Left ventricle myocardium inferior (tissue), 1 donor: ENCODE measurements around the gene ACER2. TPM values are rescaled to one million over a fixed set of nuclear protein-coding genes. Genes with fewer than 3 reads are reported as not detected.
A peak's percentile ranks its signal among the peaks of the same experiment; 100 is the strongest.

Source experiments
- DNase-seq: peaks from one replicate; pipeline ENCODE4 v3.0.0-alpha.2; 2020
- H3K27ac ChIP-seq: fragments of 200-600 bp; replicated peaks from 2 replicates; pipeline ENCODE4 v1.8.0; 2021
- H3K27me3 ChIP-seq: fragments of 200-600 bp; 2 replicates; pipeline ENCODE4 v1.8.0; 2021; ENCODE audit warnings: low read depth
- H3K36me3 ChIP-seq: fragments of 200-600 bp; 2 replicates; pipeline ENCODE4 v1.8.0; 2021
- H3K4me1 ChIP-seq: fragments of 200-600 bp; 2 replicates; pipeline ENCODE4 v1.8.0; 2021
- H3K4me3 ChIP-seq: fragments of 200-600 bp; 2 replicates; pipeline ENCODE4 v1.8.0; 2021; ENCODE audit warnings: mild to moderate bottlenecking, moderate library complexity
- H3K9me3 ChIP-seq: fragments of 200-600 bp; replicated peaks from 2 replicates; pipeline ENCODE4 v1.8.0; 2021
- CTCF ChIP-seq: fragments of 200-600 bp; IDR thresholded peaks from 2 replicates; pipeline ENCODE4 v1.8.0; 2021; ENCODE audit warnings: antibody characterized with exemption, mild to moderate bottlenecking, borderline replicate concordance
- intact Hi-C: fragments of 100-400 bp; cut with micrococcal nuclease; formaldehyde crosslinking; loops from one replicate; pipeline ENCODE4 v1.11.0; 2022
- total RNA-seq: library from RNA; stranded (reverse); fragmentation: NEBNext Ultra II Directional; extraction: Animal tissue kit (Norgen Biotek cat#: 25700); gene quantifications from one replicate; pipeline ENCODE4 v1.2.1, GENCODE V29; 2021
- donor health status: DM: no; HTN: yes; CAD: no; lungs with severe emphysema.

ACER2 gene
- total RNA-seq, 1 donor from 2014 or later = 3.8 TPM

DNA sequence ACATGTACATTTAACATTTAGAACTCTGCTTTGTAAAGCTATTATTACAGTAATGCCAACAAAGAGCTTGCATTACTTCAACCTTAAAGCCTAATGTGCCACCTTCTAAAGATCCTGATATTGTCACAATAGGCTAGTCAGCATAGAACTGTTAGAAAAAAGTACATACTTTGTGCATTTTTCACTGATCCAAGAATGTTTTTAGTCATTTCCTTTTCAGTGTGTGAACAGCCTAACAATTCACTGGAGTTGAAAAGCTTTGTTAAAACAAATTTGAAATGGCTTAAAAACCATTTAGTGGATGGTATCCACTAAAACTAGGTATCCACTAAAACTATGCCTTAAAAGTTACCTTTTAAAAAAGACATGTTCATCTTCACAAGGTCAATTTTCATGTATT is 33.3 kb upstream of the ACER2 start:
- intact Hi-C loops = loop anchor here (10.0 kb wide), 1 partner anchor 79 kb away; no protein-coding TSS in a partner anchor
- Histone ChIP-seq H3K36me3 (peaks cover 81% of the 10 kb centered on the region), H3K4me3 (no peak overlapping the region), H3K27ac (no peak overlapping the region), H3K27me3 (no peaks in the 10 kb centered on the region), H3K4me1 (peaks cover 35% of the 10 kb centered on the region), H3K9me3 (no peaks in the 10 kb centered on the region)
- no peak for DNase-seq
- TF ChIP-seq CTCF = no peak

DNA sequence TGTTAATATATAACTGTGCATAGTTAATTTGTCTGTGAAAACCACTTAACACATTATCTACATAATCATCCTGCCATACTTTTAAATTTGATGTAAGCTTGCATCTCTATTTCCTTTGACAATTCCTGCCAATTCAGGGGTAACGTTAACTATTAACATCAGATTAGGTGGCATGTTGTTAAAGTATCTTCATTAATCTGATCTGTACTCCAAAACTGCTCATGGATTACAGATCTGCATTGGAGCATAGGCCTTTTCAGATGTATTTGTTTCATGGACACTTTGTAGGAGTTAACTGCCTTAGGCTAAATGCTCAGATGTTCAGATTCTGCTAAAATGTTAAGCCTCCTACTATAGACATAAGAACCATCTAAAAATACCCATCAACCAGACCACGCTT is 31.9 kb upstream of the ACER2 start:
- Histone ChIP-seq H3K27ac (no peak overlapping the region), H3K36me3 (peaks cover 69% of the 10 kb centered on the region), H3K4me1 (peaks cover 42% of the 10 kb centered on the region), H3K9me3 (no peaks in the 10 kb centered on the region), H3K4me3 (no peak overlapping the region), H3K27me3 (no peaks in the 10 kb centered on the region)
- intact Hi-C loops = loop anchor here (10.0 kb wide), 1 partner anchor 78 kb away; no protein-coding TSS in a partner anchor
- DNase-seq = no peak
- no peak for TF ChIP-seq CTCF

GRCh38 chr9:19378164-19378563 is 30.6 kb upstream of the ACER2 start:
- H3K4me3 ChIP-seq = peak overlapping the region; percentile 77
- intact Hi-C loops = loop anchor here (10.0 kb wide), 1 partner anchor 77 kb away; no protein-coding TSS in a partner anchor
- no peak overlapping the region for H3K27ac ChIP-seq

DNA sequence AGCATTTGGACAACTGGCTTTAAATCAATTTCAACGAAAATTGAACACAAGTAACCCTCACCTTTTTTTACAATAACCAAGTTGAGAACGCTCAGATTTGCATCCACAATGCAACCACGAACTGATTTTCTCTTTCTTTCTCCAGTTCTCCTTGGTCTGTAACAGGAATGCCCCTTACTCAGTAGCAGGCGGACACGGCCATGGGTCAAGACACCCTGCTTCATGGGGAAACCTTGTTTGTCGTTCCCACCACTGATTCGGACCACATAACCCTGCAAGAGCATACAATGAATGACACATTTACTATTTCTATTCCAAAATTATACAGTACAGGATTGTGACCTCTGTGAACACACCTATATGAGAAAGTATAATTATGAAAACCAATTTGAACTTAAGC is 30.2 kb upstream of the ACER2 start:
- peaks cover 52% of the 10 kb centered on the region for H3K36me3 ChIP-seq
- H3K4me1 ChIP-seq = peaks cover 42% of the 10 kb centered on the region
- no peak for DNase-seq
- intact Hi-C loops = loop anchor here (10.0 kb wide), 1 partner anchor 76 kb away; no protein-coding TSS in a partner anchor
- no peak for TF ChIP-seq CTCF
- peak overlapping the region; percentile 77 for H3K4me3 ChIP-seq
- no peaks in the 10 kb centered on the region for H3K9me3 ChIP-seq
- no peaks in the 10 kb centered on the region for H3K27me3 ChIP-seq
- peak overlapping the region; percentile 95 for H3K27ac ChIP-seq

More at GRCh38 chr9:19378164-19378563, 30.6 kb upstream of the ACER2 start:
- Histone ChIP-seq H3K36me3 (peaks cover 56% of the 10 kb centered on the region), H3K27me3 (no peaks in the 10 kb centered on the region), H3K4me1 (peaks cover 42% of the 10 kb centered on the region), H3K9me3 (no peaks in the 10 kb centered on the region)
- no peak for TF ChIP-seq CTCF
- DNase-seq = no peak

DNA sequence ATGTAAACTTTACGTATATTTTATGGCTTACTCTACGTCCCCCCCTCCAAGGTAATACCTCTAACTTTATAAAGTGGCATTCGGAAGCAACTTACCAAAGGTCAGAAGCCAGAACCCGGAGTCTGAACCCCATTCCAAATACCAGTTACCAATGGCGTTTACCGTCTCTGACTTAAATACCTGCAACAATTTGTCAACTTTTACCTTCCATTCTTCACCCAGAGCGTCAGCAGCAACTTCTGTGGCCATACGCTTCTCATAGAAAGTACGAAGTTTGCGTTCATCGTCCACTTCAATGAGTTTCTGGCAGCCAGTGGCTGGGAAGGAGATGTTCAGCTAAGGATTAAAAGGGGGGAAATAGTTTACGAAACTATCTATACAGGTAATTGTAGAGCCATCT is 29.5 kb upstream of the ACER2 start:
- Histone ChIP-seq H3K9me3 (no peaks in the 10 kb centered on the region), H3K27me3 (no peaks in the 10 kb centered on the region), H3K36me3 (peaks cover 47% of the 10 kb centered on the region), H3K4me1 (peaks cover 42% of the 10 kb centered on the region), H3K27ac (peak overlapping the region; percentile 95), H3K4me3 (peak overlapping the region; percentile 77)
- DNase-seq = no peak
- no peak for TF ChIP-seq CTCF
- intact Hi-C loops = loop anchor here (10.0 kb wide), 1 partner anchor 76 kb away; no protein-coding TSS in a partner anchor
